ENCODE results near the gene TTC12. TPM values are rescaled to one million over a fixed set of nuclear protein-coding genes. Genes with fewer than 3 reads are reported as not detected.

The TTC12 gene
- total and polyA plus RNA-seq, 2 donors (not counting 1 experiment from before 2014, with no cell fraction given): 9.0 to 47.3 TPM

DNA sequence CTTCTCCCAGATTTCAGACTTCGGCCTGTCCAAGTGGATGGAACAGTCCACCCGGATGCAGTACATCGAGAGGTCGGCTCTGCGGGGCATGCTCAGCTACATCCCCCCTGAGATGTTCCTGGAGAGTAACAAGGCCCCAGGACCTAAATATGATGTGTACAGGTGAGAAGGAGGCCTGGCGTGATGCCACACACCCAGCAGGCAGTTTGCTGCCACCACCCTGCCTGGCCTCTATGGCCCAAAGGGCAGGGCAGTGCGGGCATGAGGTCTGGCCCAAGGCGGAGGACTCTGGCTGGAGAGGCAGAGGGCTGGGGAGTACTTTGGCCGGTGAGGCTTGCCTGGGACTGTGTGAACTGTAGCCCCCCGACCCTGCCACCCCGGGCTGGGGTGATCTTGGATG lies 80.5 kb downstream of the TTC12 start:
- H3K9me3 Mint-ChIP-seq (ENCODE audit: insufficient read depth): no peaks in the 10 kb centered on the region
- Histone ChIP-seq H4K20me1 (ENCODE audit: control insufficient read depth, insufficient read depth, low read length, poor library complexity, severe bottlenecking) (no peaks in the 10 kb centered on the region), H3K9ac (ENCODE audit: low read length) (no peak overlapping the region), H3K27ac (ENCODE audit: low read length in 2 of 2) (no peak overlapping the region), H2AFZ (ENCODE audit: insufficient read depth, low read depth, low read length, poor library complexity, severe bottlenecking) (no peak overlapping the region), H3K4me3 (ENCODE audit: control extremely low read depth in 1 of 5, extremely low read depth in 1 of 5, insufficient read depth in 1 of 5, low read depth in 2 of 5, low read length in 4 of 5) (no peak overlapping the region), H3K4me1 (ENCODE audit: control insufficient read depth in 2 of 2, insufficient read depth in 2 of 2, low read length in 2 of 2) (no peaks in the 10 kb centered on the region), H3K27me3 (replicated peaks in 1 of 4; ENCODE audit: control extremely low read depth in 1 of 4, control insufficient read depth in 3 of 4, insufficient read depth in 4 of 4, low read length in 3 of 4) (peaks cover 0 to 6% (median 3%) of the 10 kb centered on the region in 4 experiments), H3K36me3 (replicated peaks in 1 of 2; ENCODE audit: control extremely low read depth in 1 of 2, control insufficient read depth in 1 of 2, extremely low read depth in 1 of 2, insufficient read depth in 2 of 2, low read length in 1 of 2) (no peaks in the 10 kb centered on the region), H3K79me2 (ENCODE audit: control insufficient read depth, insufficient read depth, low read length) (no peaks in the 10 kb centered on the region), H3K4me2 (replicated peaks; ENCODE audit: low read depth, low read length, poor library complexity, severe bottlenecking) (no peak overlapping the region), H3K9me3 (ENCODE audit: control extremely low read depth in 1 of 3, control insufficient read depth in 2 of 3, insufficient read depth in 1 of 3, low read length in 2 of 3) (no peaks in the 10 kb centered on the region)
- H3K4me3 Mint-ChIP-seq: no peak overlapping the region
- no peak overlapping the region for H3K27ac Mint-ChIP-seq
- ChIA-PET CTCF (no interaction called here), POLR2A (no interaction called here)
- DNase-seq: no peak
- no peaks in the 10 kb centered on the region for H3K4me1 Mint-ChIP-seq
- ATAC-seq (ENCODE audit: low read depth): no peak
- intact Hi-C loops (cut with micrococcal nuclease): no loop called here
- H3K27me3 Mint-ChIP-seq: no peaks in the 10 kb centered on the region
- no peak for TF ChIP-seq EZH2 (IDR thresholded peaks at IDR 0.05; ENCODE audit: borderline replicate concordance, insufficient read depth, low read depth, low read length, poor library complexity, severe bottlenecking)
- TF ChIP-seq, protein P1, sequence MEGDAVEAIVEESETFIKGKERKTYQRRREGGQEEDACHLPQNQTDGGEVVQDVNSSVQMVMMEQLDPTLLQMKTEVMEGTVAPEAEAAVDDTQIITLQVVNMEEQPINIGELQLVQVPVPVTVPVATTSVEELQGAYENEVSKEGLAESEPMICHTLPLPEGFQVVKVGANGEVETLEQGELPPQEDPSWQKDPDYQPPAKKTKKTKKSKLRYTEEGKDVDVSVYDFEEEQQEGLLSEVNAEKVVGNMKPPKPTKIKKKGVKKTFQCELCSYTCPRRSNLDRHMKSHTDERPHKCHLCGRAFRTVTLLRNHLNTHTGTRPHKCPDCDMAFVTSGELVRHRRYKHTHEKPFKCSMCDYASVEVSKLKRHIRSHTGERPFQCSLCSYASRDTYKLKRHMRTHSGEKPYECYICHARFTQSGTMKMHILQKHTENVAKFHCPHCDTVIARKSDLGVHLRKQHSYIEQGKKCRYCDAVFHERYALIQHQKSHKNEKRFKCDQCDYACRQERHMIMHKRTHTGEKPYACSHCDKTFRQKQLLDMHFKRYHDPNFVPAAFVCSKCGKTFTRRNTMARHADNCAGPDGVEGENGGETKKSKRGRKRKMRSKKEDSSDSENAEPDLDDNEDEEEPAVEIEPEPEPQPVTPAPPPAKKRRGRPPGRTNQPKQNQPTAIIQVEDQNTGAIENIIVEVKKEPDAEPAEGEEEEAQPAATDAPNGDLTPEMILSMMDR (IDR thresholded peaks at IDR 0.05): no peak
- 96% methylated on average over 8 of the region's 11 CpGs for WGBS (ENCODE audit: insufficient coverage)

DNA sequence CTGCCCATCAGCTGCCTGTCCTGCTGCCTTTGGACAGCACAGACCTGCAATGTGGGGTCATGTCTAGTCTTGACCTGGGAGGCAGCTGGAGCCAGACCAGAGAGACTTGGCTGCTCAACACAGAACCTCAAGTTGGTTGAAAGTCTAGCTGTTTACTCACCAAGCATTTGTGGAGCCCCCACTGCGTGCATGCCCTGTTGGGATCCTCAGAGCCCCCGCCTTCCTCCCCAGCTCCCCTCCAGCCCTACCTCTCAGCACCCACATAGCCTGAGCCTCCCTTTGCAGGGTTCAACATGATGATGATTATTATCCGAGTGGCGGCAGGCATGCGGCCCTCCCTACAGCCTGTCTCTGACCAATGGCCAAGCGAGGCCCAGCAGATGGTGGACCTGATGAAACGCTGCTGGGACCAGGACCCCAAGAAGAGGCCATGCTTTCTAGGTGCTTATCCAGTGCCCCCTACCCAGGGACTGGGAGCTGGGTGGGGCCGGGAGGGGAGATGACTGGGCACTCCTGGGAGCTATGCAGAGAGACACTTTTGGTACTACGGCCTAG lies 81.5 kb downstream of the TTC12 start:
- H3K4me2 ChIP-seq (replicated peaks; ENCODE audit: low read depth, low read length, poor library complexity, severe bottlenecking): no peak overlapping the region
- Mint-ChIP-seq H3K27ac (no peak overlapping the region), H3K4me1 (no peaks in the 10 kb centered on the region), H3K4me3 (no peak overlapping the region), H3K9me3 (ENCODE audit: insufficient read depth) (no peaks in the 10 kb centered on the region), H3K27me3 (no peaks in the 10 kb centered on the region)
- intact Hi-C loops (cut with micrococcal nuclease): no loop called here
- no peaks in the 10 kb centered on the region for H4K20me1 ChIP-seq (ENCODE audit: control insufficient read depth, insufficient read depth, low read length, poor library complexity, severe bottlenecking)
- H2AFZ ChIP-seq (ENCODE audit: insufficient read depth, low read depth, low read length, poor library complexity, severe bottlenecking): no peak overlapping the region
- ChIA-PET POLR2A (no interaction called here), CTCF (no interaction called here)
- H3K9me3 ChIP-seq (ENCODE audit: control extremely low read depth in 1 of 3, control insufficient read depth in 2 of 3, insufficient read depth in 1 of 3, low read length in 2 of 3): no peaks in the 10 kb centered on the region
- DNase-seq: no peak
- no peak overlapping the region for H3K27ac ChIP-seq (ENCODE audit: low read length in 2 of 2)
- no peak overlapping the region for H3K4me3 ChIP-seq (ENCODE audit: control extremely low read depth in 1 of 5, extremely low read depth in 1 of 5, insufficient read depth in 1 of 5, low read depth in 2 of 5, low read length in 4 of 5)
- TF ChIP-seq, protein P1 (IDR thresholded peaks at IDR 0.05): no peak
- TF ChIP-seq EZH2 (IDR thresholded peaks at IDR 0.05; ENCODE audit: borderline replicate concordance, insufficient read depth, low read depth, low read length, poor library complexity, severe bottlenecking): no peak
- H3K79me2 ChIP-seq (ENCODE audit: control insufficient read depth, insufficient read depth, low read length): no peaks in the 10 kb centered on the region
- no peaks in the 10 kb centered on the region for H3K36me3 ChIP-seq (replicated peaks in 1 of 2; ENCODE audit: control extremely low read depth in 1 of 2, control insufficient read depth in 1 of 2, extremely low read depth in 1 of 2, insufficient read depth in 2 of 2, low read length in 1 of 2)
- no peaks in the 10 kb centered on the region for H3K4me1 ChIP-seq (ENCODE audit: control insufficient read depth in 2 of 2, insufficient read depth in 2 of 2, low read length in 2 of 2)
- WGBS (ENCODE audit: insufficient coverage): 92% methylated on average over 6 of the region's 9 CpGs
- H3K9ac ChIP-seq (ENCODE audit: low read length): no peak overlapping the region
- H3K27me3 ChIP-seq (replicated peaks in 1 of 4; ENCODE audit: control extremely low read depth in 1 of 4, control insufficient read depth in 3 of 4, insufficient read depth in 4 of 4, low read length in 3 of 4): peaks cover 0 to 6% (median 3%) of the 10 kb centered on the region in 4 experiments
- ATAC-seq (ENCODE audit: low read depth): no peak

All from B cell (primary cell).